Measurements from ENCODE around the gene TOMM20.
A peak's percentile ranks its signal among the peaks of the same experiment; 100 is the strongest.
"Not testable (repeated sequence)": the region's sequence is repeated elsewhere in the genome, so short reads cannot be mapped to it uniquely, and the experiment has no call there.

TOMM20 gene

DNA sequence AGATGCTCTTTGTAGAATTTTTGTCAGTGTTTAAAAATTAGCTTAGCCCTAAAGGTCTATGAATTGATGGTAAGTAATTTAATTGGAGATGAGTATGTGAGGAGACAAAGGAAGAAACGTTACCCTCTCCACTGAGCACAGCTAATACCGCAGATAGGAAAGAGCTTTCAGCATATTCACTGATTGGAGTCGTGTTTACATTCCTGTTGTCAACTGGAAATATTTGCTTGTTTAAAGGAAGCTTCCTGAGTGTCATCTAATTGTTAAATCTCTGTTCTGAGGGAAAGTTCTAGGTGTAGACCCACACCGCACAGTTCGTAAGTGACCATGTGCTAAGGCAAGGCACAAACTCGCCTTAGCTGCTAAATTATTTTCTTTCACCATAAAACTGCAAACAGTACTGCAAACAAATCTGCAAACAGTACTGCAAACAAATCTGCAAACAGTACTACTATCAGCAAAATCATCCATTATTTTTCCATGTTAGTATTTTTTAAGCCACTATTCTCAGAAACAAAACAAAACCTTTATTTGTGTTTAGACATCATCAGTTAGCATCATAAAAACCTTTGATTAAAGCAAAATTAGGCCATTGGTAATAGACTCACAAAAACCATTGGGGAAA, 32.6 kb downstream of the TOMM20 start:
- DNase-seq (ENCODE audit: low spot score) (no peak), ATAC-seq (ENCODE audit: low read depth) (no peak)
- TF ChIP-seq CTCF (IDR thresholded peaks at IDR 0.05; ENCODE audit: poor library complexity, severe bottlenecking): no peak
- Histone ChIP-seq H3K4me3 (ENCODE audit: severe bottlenecking) (no peak overlapping the region), H3K27ac (ENCODE audit: poor library complexity, severe bottlenecking) (no peak overlapping the region), H3K4me1 (ENCODE audit: insufficient read depth, poor library complexity, severe bottlenecking) (no peaks in the 10 kb centered on the region), H3K36me3 (ENCODE audit: low read depth) (no peaks in the 10 kb centered on the region), H3K9me3 (ENCODE audit: severe bottlenecking) (no peaks in the 10 kb centered on the region), H3K27me3 (ENCODE audit: insufficient read depth, poor library complexity, severe bottlenecking) (no peaks in the 10 kb centered on the region)

DNA sequence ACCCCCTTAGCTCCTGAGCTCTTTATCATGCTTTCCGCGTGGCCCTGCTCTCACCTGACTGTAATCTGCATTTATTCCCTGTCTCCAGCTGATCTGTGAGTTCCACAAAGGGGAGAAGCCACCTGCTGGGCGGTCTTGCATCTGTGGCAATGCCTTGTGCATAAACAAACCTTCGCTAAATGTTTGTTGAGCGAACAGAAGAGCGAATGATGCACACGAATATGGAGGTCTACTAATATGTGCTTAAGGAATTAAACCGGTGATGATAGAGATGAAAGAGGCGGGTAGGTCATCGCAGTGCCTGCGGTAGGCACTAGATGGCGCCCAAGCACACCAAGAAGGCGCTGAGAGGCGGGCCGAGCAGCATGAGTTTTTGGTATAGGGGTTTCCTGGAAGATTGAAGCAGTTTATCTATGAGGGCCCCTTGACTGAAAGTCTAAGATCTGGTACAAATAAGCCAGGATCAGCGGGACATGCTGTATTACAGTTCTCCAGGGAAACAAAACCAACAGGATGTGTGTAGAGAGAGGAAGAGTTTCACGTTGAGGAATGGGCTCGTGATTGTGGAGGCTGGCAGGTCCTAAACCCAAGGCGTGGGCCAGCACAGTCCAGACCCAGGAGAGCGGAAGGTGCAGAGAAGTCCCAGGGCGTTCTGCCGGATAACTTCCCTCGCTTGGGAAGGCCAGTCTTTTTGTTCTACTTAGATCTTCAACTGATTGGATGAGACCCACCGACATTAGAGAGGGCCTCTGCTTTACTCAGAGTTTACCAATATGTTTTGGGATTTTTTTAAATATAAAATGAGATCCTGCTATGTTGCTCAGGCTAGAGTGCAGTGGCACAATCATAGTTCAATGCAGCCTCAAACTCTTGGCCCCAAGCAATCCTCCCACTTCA, 34.7 kb downstream of the TOMM20 start:
- no peak overlapping the region for H3K27ac ChIP-seq (ENCODE audit: poor library complexity, severe bottlenecking)
- H3K9me3 ChIP-seq (ENCODE audit: severe bottlenecking): no peaks in the 10 kb centered on the region
- no peaks in the 10 kb centered on the region for H3K36me3 ChIP-seq (ENCODE audit: low read depth)
- no peak overlapping the region for H3K4me3 ChIP-seq (ENCODE audit: severe bottlenecking)
- peak; percentile 74 for TF ChIP-seq CTCF (IDR thresholded peaks at IDR 0.05; ENCODE audit: poor library complexity, severe bottlenecking)
- no peaks in the 10 kb centered on the region for H3K4me1 ChIP-seq (ENCODE audit: insufficient read depth, poor library complexity, severe bottlenecking)
- no peaks in the 10 kb centered on the region for H3K27me3 ChIP-seq (ENCODE audit: insufficient read depth, poor library complexity, severe bottlenecking)
- DNase-seq (ENCODE audit: low spot score) (no peak), ATAC-seq (ENCODE audit: low read depth) (peak; percentile 50; the same call in 1 of the 3 replicates)

DNA sequence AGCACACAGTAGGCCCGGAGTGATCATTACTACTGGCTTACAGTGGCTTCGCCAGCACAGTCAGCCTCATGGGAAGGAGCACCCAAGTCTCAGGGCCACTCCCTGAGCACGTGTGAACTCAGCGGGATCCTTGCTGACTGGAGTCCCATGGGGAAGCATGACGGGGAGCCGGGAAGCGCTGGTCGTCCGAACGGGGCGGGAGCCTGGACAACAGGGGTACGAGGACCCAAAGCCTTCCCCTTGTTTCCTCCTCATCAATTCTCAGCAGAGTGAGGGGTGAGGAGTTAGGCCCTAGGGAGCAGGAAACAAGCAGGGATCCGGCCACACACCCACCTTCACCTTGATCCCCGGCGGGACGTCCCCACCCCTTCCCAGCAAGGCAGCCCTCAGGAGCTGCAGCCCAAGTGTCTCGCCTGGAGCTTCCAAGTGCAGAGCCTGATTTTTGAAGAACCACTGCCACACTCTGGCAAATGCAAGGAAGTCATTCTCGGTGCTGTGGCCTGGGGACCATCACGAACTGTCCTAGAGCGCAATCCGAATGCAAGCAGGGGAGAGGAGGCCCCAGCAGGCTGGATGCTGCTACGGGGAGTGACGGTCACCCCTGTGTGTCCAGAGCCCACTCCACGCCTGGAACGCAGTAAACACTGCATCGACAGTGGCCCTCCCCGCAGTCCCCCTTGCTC, 35.5 kb downstream of the TOMM20 start:
- ATAC-seq (ENCODE audit: low read depth) (no peak), DNase-seq (ENCODE audit: low spot score) (no peak)
- TF ChIP-seq CTCF (IDR thresholded peaks at IDR 0.05; ENCODE audit: poor library complexity, severe bottlenecking): no peak
- no peak overlapping the region for H3K27ac ChIP-seq (ENCODE audit: poor library complexity, severe bottlenecking)
- no peaks in the 10 kb centered on the region for H3K4me1 ChIP-seq (ENCODE audit: insufficient read depth, poor library complexity, severe bottlenecking)
- H3K4me3 ChIP-seq (ENCODE audit: severe bottlenecking): no peak overlapping the region
- no peaks in the 10 kb centered on the region for H3K27me3 ChIP-seq (ENCODE audit: insufficient read depth, poor library complexity, severe bottlenecking)
- no peaks in the 10 kb centered on the region for H3K9me3 ChIP-seq (ENCODE audit: severe bottlenecking)
- H3K36me3 ChIP-seq (ENCODE audit: low read depth): no peaks in the 10 kb centered on the region

DNA sequence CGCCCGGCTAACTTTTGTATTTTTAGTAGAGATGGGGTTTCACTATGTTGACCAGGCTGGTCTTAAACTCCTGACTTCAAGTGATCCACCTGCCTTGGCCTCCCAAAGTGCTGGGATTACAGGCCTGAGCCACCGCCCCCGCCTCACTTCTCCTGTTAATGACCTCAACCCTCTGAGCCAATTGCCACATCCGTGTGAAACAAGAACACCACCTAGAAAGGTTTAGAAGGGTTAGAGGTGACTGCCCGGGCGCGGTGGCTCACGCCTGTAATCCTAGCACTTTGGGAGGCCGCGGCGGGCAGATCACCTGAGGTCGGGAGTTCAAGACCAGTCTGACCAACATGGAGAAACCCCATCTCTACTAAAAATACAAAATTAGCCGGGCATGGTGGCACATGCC, 36.2 kb downstream of the TOMM20 start:
- not testable (repeated sequence) for H3K27me3 ChIP-seq (ENCODE audit: insufficient read depth, poor library complexity, severe bottlenecking); DNase-seq (ENCODE audit: low spot score); H3K4me3 ChIP-seq (ENCODE audit: severe bottlenecking); H3K36me3 ChIP-seq (ENCODE audit: low read depth); H3K27ac ChIP-seq (ENCODE audit: poor library complexity, severe bottlenecking); H3K9me3 ChIP-seq (ENCODE audit: severe bottlenecking); H3K4me1 ChIP-seq (ENCODE audit: insufficient read depth, poor library complexity, severe bottlenecking); ATAC-seq (ENCODE audit: low read depth)

GRCh38 chr1:235092045-235092406, 36.6 kb downstream of the TOMM20 start:
- H3K4me3 ChIP-seq (ENCODE audit: severe bottlenecking); DNase-seq (ENCODE audit: low spot score); H3K27me3 ChIP-seq (ENCODE audit: insufficient read depth, poor library complexity, severe bottlenecking); H3K36me3 ChIP-seq (ENCODE audit: low read depth); H3K9me3 ChIP-seq (ENCODE audit: severe bottlenecking); H3K4me1 ChIP-seq (ENCODE audit: insufficient read depth, poor library complexity, severe bottlenecking); ATAC-seq (ENCODE audit: low read depth); H3K27ac ChIP-seq (ENCODE audit: poor library complexity, severe bottlenecking): not testable (repeated sequence)

- not testable (repeated sequence) for H3K4me1 ChIP-seq (ENCODE audit: insufficient read depth, poor library complexity, severe bottlenecking); H3K27me3 ChIP-seq (ENCODE audit: insufficient read depth, poor library complexity, severe bottlenecking); H3K36me3 ChIP-seq (ENCODE audit: low read depth); H3K9me3 ChIP-seq (ENCODE audit: severe bottlenecking); ATAC-seq (ENCODE audit: low read depth); H3K27ac ChIP-seq (ENCODE audit: poor library complexity, severe bottlenecking); DNase-seq (ENCODE audit: low spot score); H3K4me3 ChIP-seq (ENCODE audit: severe bottlenecking)
Measured at GRCh38 chr1:235091319-235092044, 37.2 kb downstream of the TOMM20 start.

Measured in RWPE2 (cell line).